BE2C (cell line): ENCODE measurements around the gene ALG5.

Experiments
- DNase-seq: peaks from one replicate; pipeline ENCODE4 v3.0.0-alpha.2; 2020
- H3K27me3 ChIP-seq: fragments of 250-450 bp; sonication (Bioruptor Pico); 2 replicates; pipeline ENCODE4 v1.5.1; 2020; ENCODE audit warnings: mild to moderate bottlenecking
- H3K36me3 ChIP-seq: fragments of 250-450 bp; sonication (Bioruptor Pico); 2 replicates; pipeline ENCODE4 v1.5.1; 2020; ENCODE audit warnings: mild to moderate bottlenecking
- H3K4me1 ChIP-seq: fragments of 250-450 bp; sonication (Bioruptor Pico); 2 replicates; pipeline ENCODE4 v1.5.1; 2020
- H3K4me3 ChIP-seq: 2 replicates; pipeline ENCODE4 v1.5.1; 2011; ENCODE audit warnings: low read depth, low read length
- H3K9me3 ChIP-seq: fragments of 250-450 bp; sonication (Bioruptor Pico); 2 replicates; pipeline ENCODE4 v1.5.1; 2020
- TF ChIP-seq, protein P1 (sequence below): IDR thresholded peaks from 2 replicates; pipeline ENCODE4 v1.5.1; 2012; ENCODE audit warnings: mild to moderate bottlenecking, low read depth, low read length

Gene ALG5

GRCh38 chr13:36954542-36954941, 44.6 kb downstream of the ALG5 start:
- H3K9me3 ChIP-seq: no peaks in the 10 kb centered on the region
- H3K4me3 ChIP-seq: no peak overlapping the region
- DNase-seq: no peak
- peaks cover 56% of the 10 kb centered on the region for H3K36me3 ChIP-seq
- TF ChIP-seq, protein P1, sequence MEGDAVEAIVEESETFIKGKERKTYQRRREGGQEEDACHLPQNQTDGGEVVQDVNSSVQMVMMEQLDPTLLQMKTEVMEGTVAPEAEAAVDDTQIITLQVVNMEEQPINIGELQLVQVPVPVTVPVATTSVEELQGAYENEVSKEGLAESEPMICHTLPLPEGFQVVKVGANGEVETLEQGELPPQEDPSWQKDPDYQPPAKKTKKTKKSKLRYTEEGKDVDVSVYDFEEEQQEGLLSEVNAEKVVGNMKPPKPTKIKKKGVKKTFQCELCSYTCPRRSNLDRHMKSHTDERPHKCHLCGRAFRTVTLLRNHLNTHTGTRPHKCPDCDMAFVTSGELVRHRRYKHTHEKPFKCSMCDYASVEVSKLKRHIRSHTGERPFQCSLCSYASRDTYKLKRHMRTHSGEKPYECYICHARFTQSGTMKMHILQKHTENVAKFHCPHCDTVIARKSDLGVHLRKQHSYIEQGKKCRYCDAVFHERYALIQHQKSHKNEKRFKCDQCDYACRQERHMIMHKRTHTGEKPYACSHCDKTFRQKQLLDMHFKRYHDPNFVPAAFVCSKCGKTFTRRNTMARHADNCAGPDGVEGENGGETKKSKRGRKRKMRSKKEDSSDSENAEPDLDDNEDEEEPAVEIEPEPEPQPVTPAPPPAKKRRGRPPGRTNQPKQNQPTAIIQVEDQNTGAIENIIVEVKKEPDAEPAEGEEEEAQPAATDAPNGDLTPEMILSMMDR: no peak
- peaks cover 15% of the 10 kb centered on the region for H3K4me1 ChIP-seq
- H3K27me3 ChIP-seq: no peaks in the 10 kb centered on the region

DNA sequence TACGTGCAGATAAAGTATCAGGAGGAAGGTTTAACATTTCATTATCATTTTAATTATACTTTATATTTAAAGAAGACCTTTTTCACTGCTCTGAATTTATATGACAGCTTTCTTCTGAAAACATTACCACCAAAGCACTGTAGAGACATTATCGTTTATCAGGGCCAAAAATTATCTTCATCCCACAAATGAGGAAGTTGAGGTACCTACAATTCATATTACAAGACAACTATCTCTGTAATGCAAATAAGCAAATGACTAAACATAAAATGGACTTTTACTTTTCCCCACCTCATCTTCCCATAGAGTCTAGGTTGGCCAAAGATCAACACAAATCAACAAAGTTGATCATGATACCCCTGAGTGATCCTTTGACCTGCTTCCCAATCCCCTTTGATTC, 48.2 kb downstream of the ALG5 start:
- Histone ChIP-seq H3K27me3 (no peaks in the 10 kb centered on the region), H3K4me3 (no peak overlapping the region), H3K36me3 (peaks cover 53% of the 10 kb centered on the region), H3K4me1 (peaks cover 8% of the 10 kb centered on the region), H3K9me3 (no peaks in the 10 kb centered on the region)
- no peak for DNase-seq
- TF ChIP-seq, protein P1: no peak

DNA sequence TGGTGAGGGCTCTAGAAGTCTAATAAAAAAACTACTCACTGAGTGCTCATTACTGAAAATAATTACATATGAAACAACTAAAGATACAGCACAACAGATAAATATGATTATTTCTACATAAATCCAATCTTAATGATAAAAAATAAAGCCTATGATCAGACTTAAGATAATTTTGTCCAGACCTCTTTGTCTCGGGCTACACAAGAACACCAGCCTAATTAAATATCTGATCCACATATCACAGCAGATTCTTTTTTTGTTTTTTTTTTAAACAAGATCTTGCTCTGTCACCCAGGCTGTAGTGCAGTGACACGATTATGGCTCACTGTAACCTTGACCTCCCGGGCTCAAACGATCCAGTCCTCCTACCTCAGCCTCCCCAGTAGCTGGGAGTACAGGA, 48.8 kb downstream of the ALG5 start:
- H3K27me3 ChIP-seq: no peaks in the 10 kb centered on the region

GRCh38 chr13:36945078-36945477, 54.1 kb downstream of the ALG5 start:
- H3K9me3 ChIP-seq: no peaks in the 10 kb centered on the region
- no peak for DNase-seq
- TF ChIP-seq, protein P1: no peak
- no peak overlapping the region for H3K4me3 ChIP-seq
- H3K4me1 ChIP-seq: no peaks in the 10 kb centered on the region; the same call in 1 of the 2 replicates
- H3K36me3 ChIP-seq: peaks cover 13% of the 10 kb centered on the region
- no peaks in the 10 kb centered on the region for H3K27me3 ChIP-seq

More for the DNA sequence above, 48.8 kb downstream of the ALG5 start:
- no peak for DNase-seq
- TF ChIP-seq, protein P1: no peak
- peaks cover 51% of the 10 kb centered on the region for H3K36me3 ChIP-seq
- H3K9me3 ChIP-seq: no peaks in the 10 kb centered on the region
- no peak overlapping the region for H3K4me3 ChIP-seq
- H3K4me1 ChIP-seq: peaks cover 7% of the 10 kb centered on the region

GRCh38 chr13:36925603-36926002, 73.5 kb downstream of the ALG5 start:
- H3K4me1 ChIP-seq: peaks cover 16% of the 10 kb centered on the region
- DNase-seq: no peak
- H3K4me3 ChIP-seq: no peak overlapping the region
- no peaks in the 10 kb centered on the region for H3K27me3 ChIP-seq
- H3K9me3 ChIP-seq: no peaks in the 10 kb centered on the region
- TF ChIP-seq, protein P1: no peak
- no peaks in the 10 kb centered on the region for H3K36me3 ChIP-seq

DNA sequence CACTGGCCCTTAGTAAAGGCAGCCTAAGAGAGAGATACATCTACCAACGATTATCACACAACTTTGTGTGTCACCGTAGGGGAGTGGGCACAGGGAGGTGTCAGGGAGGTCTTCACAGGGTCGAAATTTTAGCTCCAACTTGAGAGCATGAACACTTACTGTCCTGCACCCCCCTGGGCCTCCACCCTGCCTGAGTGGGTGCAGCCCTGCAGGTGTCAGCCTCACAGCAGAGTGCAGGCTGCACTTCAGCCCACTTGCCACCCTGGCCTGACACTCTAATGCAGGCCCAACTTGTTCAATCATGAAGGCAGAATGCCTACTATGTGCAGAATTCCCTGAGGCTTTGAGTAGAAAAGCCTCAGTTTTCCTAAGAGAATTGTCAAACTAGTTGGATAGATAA, 75.1 kb downstream of the ALG5 start:
- DNase-seq: no peak
- H3K4me1 ChIP-seq: peaks cover 17% of the 10 kb centered on the region
- no peak overlapping the region for H3K4me3 ChIP-seq
- H3K27me3 ChIP-seq: no peaks in the 10 kb centered on the region
- no peaks in the 10 kb centered on the region for H3K9me3 ChIP-seq
- TF ChIP-seq, protein P1: no peak
- H3K36me3 ChIP-seq: no peaks in the 10 kb centered on the region
